ENCODE data around the gene RPUSD1. TPM values are rescaled to one million over a fixed set of nuclear protein-coding genes. Genes with fewer than 3 reads are reported as not detected.
"Not testable (repeated sequence)": the region's sequence is repeated elsewhere in the genome, so short reads cannot be mapped to it uniquely, and the experiment has no call there.

Gene RPUSD1
- total and polyA plus RNA-seq, 2 experiments from 2014 or later = 27.6 to 37.8 TPM

- Histone ChIP-seq H4K20me1 (ENCODE audit: insufficient read depth, poor library complexity, severe bottlenecking) (no peaks in the 10 kb centered on the region), H3K9me2 (replicated peaks; ENCODE audit: insufficient read depth) (no peaks in the 10 kb centered on the region), H3K9me3 (ENCODE audit: low read depth) (no peaks in the 10 kb centered on the region), H3K79me2 (no peaks in the 10 kb centered on the region), H3K4me2 (no peak overlapping the region), H2AFZ (no peak overlapping the region), H3K27me3 (no peaks in the 10 kb centered on the region), H3K4me3 (no peak overlapping the region), H3K27ac (no peak overlapping the region), H3K4me1 (ENCODE audit: insufficient read depth) (peaks cover 11% of the 10 kb centered on the region), H3K36me3 (replicated peaks; ENCODE audit: insufficient read depth, low read depth) (no peaks in the 10 kb centered on the region)
- WGBS (ENCODE audit: low lambda C conversion rate, missing lambda C conversion rate) = 96% methylated on average over 5 of the region's 5 CpGs
- TF ChIP-seq EZH2 (IDR thresholded peaks at IDR 0.05; ENCODE audit: borderline replicate concordance) = no peak
- TF ChIP-seq, protein P1, sequence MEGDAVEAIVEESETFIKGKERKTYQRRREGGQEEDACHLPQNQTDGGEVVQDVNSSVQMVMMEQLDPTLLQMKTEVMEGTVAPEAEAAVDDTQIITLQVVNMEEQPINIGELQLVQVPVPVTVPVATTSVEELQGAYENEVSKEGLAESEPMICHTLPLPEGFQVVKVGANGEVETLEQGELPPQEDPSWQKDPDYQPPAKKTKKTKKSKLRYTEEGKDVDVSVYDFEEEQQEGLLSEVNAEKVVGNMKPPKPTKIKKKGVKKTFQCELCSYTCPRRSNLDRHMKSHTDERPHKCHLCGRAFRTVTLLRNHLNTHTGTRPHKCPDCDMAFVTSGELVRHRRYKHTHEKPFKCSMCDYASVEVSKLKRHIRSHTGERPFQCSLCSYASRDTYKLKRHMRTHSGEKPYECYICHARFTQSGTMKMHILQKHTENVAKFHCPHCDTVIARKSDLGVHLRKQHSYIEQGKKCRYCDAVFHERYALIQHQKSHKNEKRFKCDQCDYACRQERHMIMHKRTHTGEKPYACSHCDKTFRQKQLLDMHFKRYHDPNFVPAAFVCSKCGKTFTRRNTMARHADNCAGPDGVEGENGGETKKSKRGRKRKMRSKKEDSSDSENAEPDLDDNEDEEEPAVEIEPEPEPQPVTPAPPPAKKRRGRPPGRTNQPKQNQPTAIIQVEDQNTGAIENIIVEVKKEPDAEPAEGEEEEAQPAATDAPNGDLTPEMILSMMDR (IDR thresholded peaks at IDR 0.05; ENCODE audit: poor library complexity) = no peak
- TF ChIP-seq EZH2phosphoT487 (IDR thresholded peaks at IDR 0.05; ENCODE audit: low read depth, severe bottlenecking, unreplicated experiment) = no peak
- DNase-seq (ENCODE audit: low spot score) = no peak
Measured at GRCh38 chr16:756428-756827, 31.8 kb downstream of the RPUSD1 start.

- H3K36me3 ChIP-seq (replicated peaks; ENCODE audit: insufficient read depth, low read depth) = no peaks in the 10 kb centered on the region
- no peaks in the 10 kb centered on the region for H4K20me1 ChIP-seq (ENCODE audit: insufficient read depth, poor library complexity, severe bottlenecking)
- H3K27me3 ChIP-seq = peaks cover 3% of the 10 kb centered on the region
- H3K9me2 ChIP-seq (replicated peaks; ENCODE audit: insufficient read depth) = no peaks in the 10 kb centered on the region
- no peaks in the 10 kb centered on the region for H3K9me3 ChIP-seq (ENCODE audit: low read depth)
- TF ChIP-seq EZH2phosphoT487 (IDR thresholded peaks at IDR 0.05; ENCODE audit: low read depth, severe bottlenecking, unreplicated experiment) (no peak), EZH2 (IDR thresholded peaks at IDR 0.05; ENCODE audit: borderline replicate concordance) (no peak)
- TF ChIP-seq, protein P1 (IDR thresholded peaks at IDR 0.05; ENCODE audit: poor library complexity) = no peak
- DNase-seq (ENCODE audit: low spot score) = no peak
- peaks cover 7% of the 10 kb centered on the region for H3K4me1 ChIP-seq (ENCODE audit: insufficient read depth)
- no peak overlapping the region for H2AFZ ChIP-seq
- no peaks in the 10 kb centered on the region for H3K79me2 ChIP-seq
- no peak overlapping the region for H3K4me2 ChIP-seq
- 75% methylated on average over 10 of the region's 11 CpGs for WGBS (ENCODE audit: low lambda C conversion rate, missing lambda C conversion rate)
- H3K4me3 ChIP-seq = no peak overlapping the region
- no peak overlapping the region for H3K27ac ChIP-seq
Measured at GRCh38 chr16:754656-755055, 33.5 kb downstream of the RPUSD1 start.

DNA sequence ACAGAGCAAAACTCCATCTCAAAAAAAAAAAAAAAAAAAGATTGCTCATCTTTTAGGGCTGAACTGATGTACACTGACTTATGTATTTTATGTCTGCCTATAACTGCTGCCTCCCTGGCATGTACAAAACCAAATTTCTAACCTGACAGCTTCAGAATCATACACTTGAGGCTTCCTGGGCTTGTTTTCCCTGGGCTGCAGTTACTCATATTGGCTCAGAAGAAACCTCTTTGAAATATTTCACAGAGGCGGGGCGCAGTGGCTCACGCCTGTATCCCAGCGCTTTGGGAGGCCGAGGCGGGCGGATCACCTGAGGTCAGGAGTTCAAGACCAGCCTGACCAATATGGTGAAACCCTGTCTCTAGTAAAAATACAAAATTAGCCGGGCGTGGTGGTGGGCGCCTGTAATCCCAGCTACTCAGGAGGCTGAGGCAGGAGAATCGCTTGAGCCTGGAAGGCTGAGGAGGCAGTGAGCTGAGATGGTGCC lies 34.0 kb downstream of the RPUSD1 start:
- 91% methylated on average over 11 of the region's 11 CpGs for WGBS (ENCODE audit: low lambda C conversion rate, missing lambda C conversion rate)
- not testable (repeated sequence) for H2AFZ ChIP-seq; H3K27me3 ChIP-seq; H3K27ac ChIP-seq; H3K4me3 ChIP-seq; H3K79me2 ChIP-seq; H3K36me3 ChIP-seq (replicated peaks; ENCODE audit: insufficient read depth, low read depth); H3K9me3 ChIP-seq (ENCODE audit: low read depth); H3K4me2 ChIP-seq; H4K20me1 ChIP-seq (ENCODE audit: insufficient read depth, poor library complexity, severe bottlenecking); DNase-seq (ENCODE audit: low spot score); H3K9me2 ChIP-seq (replicated peaks; ENCODE audit: insufficient read depth); H3K4me1 ChIP-seq (ENCODE audit: insufficient read depth)

- peaks cover 7% of the 10 kb centered on the region for H3K4me1 ChIP-seq (ENCODE audit: insufficient read depth)
- H3K9me2 ChIP-seq (replicated peaks; ENCODE audit: insufficient read depth) = no peaks in the 10 kb centered on the region
- H3K27me3 ChIP-seq = peaks cover 3% of the 10 kb centered on the region
- H2AFZ ChIP-seq = no peak overlapping the region
- 33% methylated on average over 10 of the region's 10 CpGs for WGBS (ENCODE audit: low lambda C conversion rate, missing lambda C conversion rate)
- H3K79me2 ChIP-seq = no peaks in the 10 kb centered on the region
- peak overlapping the region; percentile 46 for H3K4me2 ChIP-seq
- no peak overlapping the region for H3K4me3 ChIP-seq
- H4K20me1 ChIP-seq (ENCODE audit: insufficient read depth, poor library complexity, severe bottlenecking) = no peaks in the 10 kb centered on the region
- H3K36me3 ChIP-seq (replicated peaks; ENCODE audit: insufficient read depth, low read depth) = no peaks in the 10 kb centered on the region
- DNase-seq (ENCODE audit: low spot score) = no peak
- H3K9me3 ChIP-seq (ENCODE audit: low read depth) = no peaks in the 10 kb centered on the region
- TF ChIP-seq EZH2phosphoT487 (IDR thresholded peaks at IDR 0.05; ENCODE audit: low read depth, severe bottlenecking, unreplicated experiment) = no peak
- H3K27ac ChIP-seq = no peak overlapping the region
Measured at GRCh38 chr16:752007-752312, 36.2 kb downstream of the RPUSD1 start.
